Measurements from ENCODE around the gene RFTN1.

RFTN1 gene

GRCh38 chr3:16514755-16515353 lies 1.4 kb upstream of the RFTN1 start:
- TF ChIP-seq ZNF565 (CRISPR knock-in tag; conservative IDR thresholded peaks at IDR 0.05; ENCODE audit: low read depth) (no peak), CSRNP3 (CRISPR knock-in tag; IDR thresholded peaks at IDR 0.05) (no peak)

GRCh38 chr3:16514021-16514700 lies 662 bp upstream of the RFTN1 start:
- TF ChIP-seq OSR1 (CRISPR knock-in tag; IDR thresholded peaks at IDR 0.05) (no peak), TCF4 (CRISPR knock-in tag; IDR thresholded peaks at IDR 0.05; ENCODE audit: borderline replicate concordance) (no peak), SNAI2 (CRISPR knock-in tag; IDR thresholded peaks at IDR 0.05) (no peak), ZNF565 (CRISPR knock-in tag; conservative IDR thresholded peaks at IDR 0.05; ENCODE audit: low read depth) (no peak), PATZ1 (CRISPR knock-in tag; IDR thresholded peaks at IDR 0.05; ENCODE audit: borderline replicate concordance) (no peak), RARB (CRISPR knock-in tag; IDR thresholded peaks at IDR 0.05) (no peak), ARNTL (CRISPR knock-in tag; IDR thresholded peaks at IDR 0.05; ENCODE audit: borderline replicate concordance, low read depth) (no peak), CREB5 (CRISPR knock-in tag; IDR thresholded peaks at IDR 0.05; ENCODE audit: low read depth) (no peak)
- no peak for ATAC-seq

More at GRCh38 chr3:16514755-16515353, 1.4 kb upstream of the RFTN1 start:
- ATAC-seq: no peak

- TF ChIP-seq CSRNP3 (CRISPR knock-in tag; IDR thresholded peaks at IDR 0.05) (no peak), ZFP3 (CRISPR knock-in tag; IDR thresholded peaks at IDR 0.05) (no peak), CREB5 (CRISPR knock-in tag; IDR thresholded peaks at IDR 0.05; ENCODE audit: low read depth) (no peak)
- peak; percentile 66 for ATAC-seq
These were observed 911 bp downstream of the RFTN1 start for GRCh38 chr3:16512435-16513140.

GRCh38 chr3:16511681-16512434 lies 1.6 kb downstream of the RFTN1 start:
- peak; percentile 56 for ATAC-seq
- TF ChIP-seq BACH2 (CRISPR knock-in tag; IDR thresholded peaks at IDR 0.05; ENCODE audit: borderline replicate concordance) (no peak), CSDC2 (CRISPR knock-in tag; IDR thresholded peaks at IDR 0.05) (no peak), ZC3H10 (CRISPR knock-in tag; IDR thresholded peaks at IDR 0.05) (no peak), OSR1 (CRISPR knock-in tag; IDR thresholded peaks at IDR 0.05) (no peak), TSHZ2 (CRISPR knock-in tag; IDR thresholded peaks at IDR 0.05) (no peak), POU6F1 (CRISPR knock-in tag; IDR thresholded peaks at IDR 0.05; ENCODE audit: borderline replicate concordance, low read depth) (no peak), SNAI2 (CRISPR knock-in tag; IDR thresholded peaks at IDR 0.05) (no peak), ZFP30 (CRISPR knock-in tag; IDR thresholded peaks at IDR 0.05) (no peak), CSRNP3 (CRISPR knock-in tag; IDR thresholded peaks at IDR 0.05) (no peak), ARNTL (CRISPR knock-in tag; IDR thresholded peaks at IDR 0.05; ENCODE audit: borderline replicate concordance, low read depth) (no peak), ISL1 (CRISPR knock-in tag; IDR thresholded peaks at IDR 0.05) (no peak), ESRRG (CRISPR knock-in tag; IDR thresholded peaks at IDR 0.05) (no peak)
